ENCODE measurements around the gene RPS15A.
"Not testable (repeated sequence)": the region's sequence is repeated elsewhere in the genome, so short reads cannot be mapped to it uniquely, and the experiment has no call there.

DNA sequence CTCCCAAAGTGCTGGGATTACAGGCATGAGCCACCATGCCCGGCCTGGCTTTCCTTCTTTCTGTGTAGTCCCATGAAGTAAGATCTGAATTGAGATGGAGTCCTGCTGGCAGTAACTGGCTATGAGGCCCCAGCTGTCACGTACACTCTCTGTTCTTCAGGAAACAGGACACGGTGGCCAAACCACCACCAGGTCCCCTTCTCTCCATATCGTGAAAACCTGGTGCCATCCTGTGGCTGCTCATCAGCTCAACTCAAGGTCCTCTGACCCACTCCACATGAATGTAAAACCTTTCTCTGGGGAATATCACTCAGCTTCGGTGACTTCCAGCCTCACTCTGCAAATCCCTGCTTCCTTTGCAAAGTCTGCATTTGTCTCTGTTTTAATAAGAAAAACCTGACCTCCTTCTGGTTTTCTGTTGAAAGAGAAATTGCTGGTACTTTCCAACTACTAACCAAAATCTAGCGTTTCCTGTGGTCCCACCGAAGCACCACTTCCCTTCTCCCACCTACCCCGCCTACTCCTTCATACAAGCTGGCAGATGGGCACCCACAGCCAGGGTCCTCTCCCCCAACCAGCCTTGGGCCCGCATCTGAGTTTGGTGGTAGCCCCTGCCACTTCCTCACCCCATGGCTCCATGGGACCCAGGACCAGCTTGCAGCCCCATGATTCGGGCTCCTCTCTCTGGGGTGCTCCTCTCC lies 32.0 kb downstream of the RPS15A start:
- not testable (repeated sequence) for TF ChIP-seq POLR2AphosphoS5 (IDR thresholded peaks at IDR 0.05; ENCODE audit: borderline replicate concordance, low read depth, low read length); EZH2 (IDR thresholded peaks at IDR 0.05)

Data from SK-N-MC (cell line).